ENCODE results near the gene FLT3. TPM values are rescaled to one million over a fixed set of nuclear protein-coding genes. Genes with fewer than 3 reads are reported as not detected.
"Not testable (repeated sequence)": the region's sequence is repeated elsewhere in the genome, so short reads cannot be mapped to it uniquely, and the experiment has no call there.

Gene FLT3
- polyA plus RNA-seq, 1 of the 3 experiments (the other 2 are of a cell fraction) = not detected

GRCh38 chr13:28005016-28005415 is 95.4 kb downstream of the FLT3 start:
- H3F3A ChIP-seq (replicated peaks; ENCODE audit: insufficient read depth); H3K4me1 ChIP-seq (ENCODE audit: control insufficient read depth in 1 of 2, insufficient read depth in 2 of 2, low read depth in 1 of 2, low read length in 1 of 2); CTCF ChIA-PET; H3K36me3 ChIP-seq (replicated peaks in 1 of 2; ENCODE audit: control insufficient read depth in 1 of 2, insufficient read depth in 2 of 2, low read length in 1 of 2); H3K9me3 ChIP-seq; H3K4me3 ChIP-seq (ENCODE audit: low read depth in 2 of 2, low read length in 1 of 2); POLR2A ChIA-PET; H2AFZ ChIP-seq (ENCODE audit: low read depth); H3K9ac ChIP-seq; DNase-seq; H3K27ac ChIP-seq (ENCODE audit: low read depth in 2 of 2, low read length in 1 of 2); H3K4me2 ChIP-seq; H3K79me2 ChIP-seq (ENCODE audit: insufficient read depth); H4K20me1 ChIP-seq (ENCODE audit: insufficient read depth); H3K9me2 ChIP-seq: not testable (repeated sequence)
- peaks cover 47% of the 10 kb centered on the region for H3K27me3 ChIP-seq (ENCODE audit: insufficient read depth)
- whole genome bisulfite sequencing (ENCODE audit: low lambda C conversion rate) = 54% methylated on average over 13 of the region's 13 CpGs

- 10% methylated on average over 6 of the region's 6 CpGs for WGBS (ENCODE audit: low lambda C conversion rate)
- Histone ChIP-seq H3K27me3 (ENCODE audit: insufficient read depth) (peaks cover 29% of the 10 kb centered on the region), H2AFZ (ENCODE audit: low read depth) (no peak overlapping the region), H3K9me2 (no peaks in the 10 kb centered on the region), H3K4me3 (ENCODE audit: low read depth in 2 of 2, low read length in 1 of 2) (no peak overlapping the region), H4K20me1 (ENCODE audit: insufficient read depth) (no peaks in the 10 kb centered on the region), H3F3A (replicated peaks; ENCODE audit: insufficient read depth) (peaks cover 3% of the 10 kb centered on the region), H3K36me3 (replicated peaks in 1 of 2; ENCODE audit: control insufficient read depth in 1 of 2, insufficient read depth in 2 of 2, low read length in 1 of 2) (no peaks in the 10 kb centered on the region), H3K4me1 (ENCODE audit: control insufficient read depth in 1 of 2, insufficient read depth in 2 of 2, low read depth in 1 of 2, low read length in 1 of 2) (no peaks in the 10 kb centered on the region), H3K4me2 (no peak overlapping the region), H3K9ac (no peak overlapping the region), H3K79me2 (ENCODE audit: insufficient read depth) (no peaks in the 10 kb centered on the region), H3K9me3 (no peaks in the 10 kb centered on the region), H3K27ac (ENCODE audit: low read depth in 2 of 2, low read length in 1 of 2) (no peak overlapping the region)
- TF ChIP-seq CTCF (IDR thresholded peaks at IDR 0.05) (no peak), MXI1 (IDR thresholded peaks at IDR 0.05; ENCODE audit: low read depth, low read length) (no peak)
- no peak for DNase-seq
- ChIA-PET CTCF (interaction anchor here (1.3 to 3.0 kb wide), 3 partner anchors 19 to 177 kb away, joined by 3 to 8 read pairs (median 4); no protein-coding TSS in a partner anchor), POLR2A (no interaction called here)
Observed at GRCh38 chr13:28002886-28003698, 97.3 kb downstream of the FLT3 start.

- peaks cover 29% of the 10 kb centered on the region for H3K27me3 ChIP-seq (ENCODE audit: insufficient read depth)
- no peak overlapping the region for H2AFZ ChIP-seq (ENCODE audit: low read depth)
- no peaks in the 10 kb centered on the region for H3K9me3 ChIP-seq
- H3F3A ChIP-seq (replicated peaks; ENCODE audit: insufficient read depth) = peaks cover 5% of the 10 kb centered on the region
- H3K4me2 ChIP-seq = no peak overlapping the region
- ChIA-PET POLR2A (no interaction called here), CTCF (interaction anchor here (1.3 to 3.0 kb wide), 3 partner anchors 18 to 176 kb away, joined by 3 to 8 read pairs (median 4); no protein-coding TSS in a partner anchor)
- no peaks in the 10 kb centered on the region for H3K79me2 ChIP-seq (ENCODE audit: insufficient read depth)
- no peak overlapping the region for H3K4me3 ChIP-seq (ENCODE audit: low read depth in 2 of 2, low read length in 1 of 2)
- no peaks in the 10 kb centered on the region for H3K9me2 ChIP-seq
- no peak overlapping the region for H3K9ac ChIP-seq
- H4K20me1 ChIP-seq (ENCODE audit: insufficient read depth) = no peaks in the 10 kb centered on the region
- no peak for DNase-seq
- WGBS (ENCODE audit: low lambda C conversion rate) = 9% methylated on average over 8 of the region's 20 CpGs
- H3K27ac ChIP-seq (ENCODE audit: low read depth in 2 of 2, low read length in 1 of 2) = no peak overlapping the region
- H3K4me1 ChIP-seq (ENCODE audit: control insufficient read depth in 1 of 2, insufficient read depth in 2 of 2, low read depth in 1 of 2, low read length in 1 of 2) = no peaks in the 10 kb centered on the region
- H3K36me3 ChIP-seq (replicated peaks in 1 of 2; ENCODE audit: control insufficient read depth in 1 of 2, insufficient read depth in 2 of 2, low read length in 1 of 2) = no peaks in the 10 kb centered on the region
- TF ChIP-seq PBX3 (IDR thresholded peaks at IDR 0.05) (no peak), YY1 (IDR thresholded peaks at IDR 0.05; ENCODE audit: low read depth) (no peak), SIN3A (IDR thresholded peaks at IDR 0.05; ENCODE audit: borderline replicate concordance, low read depth, low read length) (no peak), MEF2A (IDR thresholded peaks at IDR 0.05; ENCODE audit: borderline replicate concordance, low read depth) (no peak), NRF1 (IDR thresholded peaks at IDR 0.05; ENCODE audit: low read depth, low read length) (no peak), SMC3 (IDR thresholded peaks at IDR 0.05; ENCODE audit: low read depth, low read length) (no peak), NFIC (IDR thresholded peaks at IDR 0.05; ENCODE audit: borderline replicate concordance) (no peak), JUND (IDR thresholded peaks at IDR 0.05) (no peak), IRF3 (IDR thresholded peaks at IDR 0.05; ENCODE audit: low read depth, low read length) (no peak), POLR2AphosphoS5 (IDR thresholded peaks at IDR 0.05; ENCODE audit: low read depth, low read length) (no peak), GATA2 (CRISPR knock-in tag; IDR thresholded peaks at IDR 0.05) (no peak), TCF12 (IDR thresholded peaks at IDR 0.05) (no peak), RAD21 (IDR thresholded peaks at IDR 0.05; ENCODE audit: low read length) (no peak), TAF1 (IDR thresholded peaks at IDR 0.05; ENCODE audit: borderline replicate concordance, low read depth, low read length) (no peak), RFX5 (IDR thresholded peaks at IDR 0.05; ENCODE audit: low read length) (no peak), RXRA (IDR thresholded peaks at IDR 0.05; ENCODE audit: borderline replicate concordance, low read depth) (no peak)
Observed at GRCh38 chr13:28001837-28002473, 98.4 kb downstream of the FLT3 start.
